NCI-H2107 treated with DMSO at 0.1 percent for 48 hours (cell line): ENCODE data around the gene COL6A1.

Source experiments
- DNase-seq: peaks from one replicate; lab custom pipeline; 2025; ENCODE audit not compliant: unreplicated experiment; lab: John Stamatoyannopoulos, UW

Gene COL6A1

DNA sequence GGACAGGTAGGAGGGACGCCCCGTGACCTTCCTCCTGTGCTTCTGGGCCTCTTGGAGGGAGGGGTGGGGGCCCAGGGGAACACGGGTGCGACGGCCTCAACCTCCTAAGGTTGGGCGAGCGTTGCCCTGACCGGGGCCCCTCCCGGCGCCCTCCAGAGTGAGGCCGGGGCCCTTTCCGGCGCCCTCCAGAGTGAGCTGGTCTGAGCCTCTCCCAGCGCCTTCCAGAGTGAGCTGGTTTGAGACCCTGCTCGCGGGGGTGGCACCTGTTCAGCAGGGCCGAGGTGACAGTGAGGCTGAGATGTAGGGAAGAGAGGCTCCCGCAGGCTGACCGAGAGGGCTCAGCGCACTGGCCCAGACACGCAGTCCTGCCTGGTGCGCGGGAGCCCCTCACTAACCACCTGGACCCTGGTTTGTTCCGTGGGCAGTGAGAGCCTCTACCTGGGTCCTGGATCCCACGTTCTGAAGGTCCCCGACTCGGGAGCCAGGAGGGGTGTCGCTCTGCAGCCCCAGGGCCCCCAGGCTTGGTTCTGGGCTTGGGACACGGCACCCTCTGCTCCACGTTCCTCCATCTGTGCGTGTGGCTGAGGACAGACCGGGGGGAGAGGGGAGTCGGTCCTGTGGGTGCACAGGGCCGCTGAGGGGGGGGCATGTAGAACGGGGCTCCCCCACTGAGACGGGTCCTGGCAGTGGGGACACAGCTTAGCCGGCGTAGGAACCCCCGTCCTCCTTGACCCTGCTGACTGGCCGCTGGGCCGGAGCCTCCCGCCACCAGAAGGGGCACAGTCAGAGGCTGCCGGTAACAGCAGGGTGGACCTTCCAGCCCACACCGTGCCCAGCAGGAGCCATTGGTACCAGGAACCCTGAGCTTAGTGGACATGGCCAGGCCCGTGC is 1.4 kb downstream of the COL6A1 start:
- no peak for DNase-seq

- no peak for DNase-seq
Observed at GRCh38 chr21:45983649-45983965, 2.0 kb downstream of the COL6A1 start.

GRCh38 chr21:45983981-45984551 is 2.5 kb downstream of the COL6A1 start:
- DNase-seq, result no peak

DNA sequence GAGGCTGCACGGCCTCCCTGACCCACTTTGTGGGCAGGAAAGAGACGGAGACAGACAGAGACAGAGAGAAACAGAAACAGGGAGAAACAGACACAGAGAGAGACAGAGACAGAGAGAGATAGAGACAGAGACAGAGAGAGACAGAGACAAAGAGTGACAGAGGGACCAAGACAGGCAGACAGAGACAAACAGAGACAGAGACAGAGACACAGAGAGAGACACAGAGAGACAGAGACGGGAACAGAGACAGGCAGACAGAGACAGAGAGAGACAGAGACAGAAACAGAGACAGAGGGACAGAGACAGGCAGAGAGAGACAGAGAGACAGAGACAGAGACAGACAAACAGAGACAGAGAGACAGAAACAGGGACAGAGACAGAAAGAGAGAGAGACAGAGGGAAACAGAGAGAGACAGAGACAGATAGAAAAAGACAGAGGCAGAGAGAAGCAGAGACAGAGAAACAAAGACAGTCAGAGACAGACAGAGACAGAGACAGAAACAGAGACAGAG is 3.1 kb downstream of the COL6A1 start:
- no peak for DNase-seq

- no peak for DNase-seq
Observed at GRCh38 chr21:45985471-45986315, 4.1 kb downstream of the COL6A1 start.

- DNase-seq, result no peak
Observed at GRCh38 chr21:45986316-45987051, 4.9 kb downstream of the COL6A1 start.

DNA sequence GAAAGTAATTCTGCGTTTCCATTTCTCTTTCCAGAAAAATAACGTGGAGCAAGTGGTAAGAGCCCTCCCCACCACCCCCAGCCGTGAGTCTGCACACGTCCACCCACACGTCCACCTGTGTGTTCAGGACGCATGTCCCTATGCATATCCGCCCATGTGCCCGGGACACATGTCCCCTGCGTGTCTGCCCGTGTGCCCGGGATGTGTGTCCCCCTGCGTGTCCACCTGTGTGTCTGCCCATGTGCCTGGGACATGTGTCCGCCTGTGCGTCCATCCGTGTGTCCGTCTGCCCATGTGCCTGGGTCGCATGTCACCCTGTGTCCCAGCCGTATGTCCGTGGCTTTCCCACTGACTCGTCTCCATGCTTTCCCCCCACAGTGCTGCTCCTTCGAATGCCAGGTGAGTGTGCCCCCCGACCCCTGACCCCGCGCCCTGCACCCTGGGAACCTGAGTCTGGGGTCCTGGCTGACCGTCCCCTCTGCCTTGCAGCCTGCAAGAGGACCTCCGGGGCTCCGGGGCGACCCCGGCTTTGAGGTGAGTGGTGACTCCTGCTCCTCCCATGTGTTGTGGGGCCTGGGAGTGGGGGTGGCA is 5.6 kb downstream of the COL6A1 start:
- no peak for DNase-seq

GRCh38 chr21:45988366-45989347 is 7.1 kb downstream of the COL6A1 start:
- no peak for DNase-seq

- DNase-seq, result no peak
Observed at GRCh38 chr21:45989355-45990048, 7.9 kb downstream of the COL6A1 start.

DNA sequence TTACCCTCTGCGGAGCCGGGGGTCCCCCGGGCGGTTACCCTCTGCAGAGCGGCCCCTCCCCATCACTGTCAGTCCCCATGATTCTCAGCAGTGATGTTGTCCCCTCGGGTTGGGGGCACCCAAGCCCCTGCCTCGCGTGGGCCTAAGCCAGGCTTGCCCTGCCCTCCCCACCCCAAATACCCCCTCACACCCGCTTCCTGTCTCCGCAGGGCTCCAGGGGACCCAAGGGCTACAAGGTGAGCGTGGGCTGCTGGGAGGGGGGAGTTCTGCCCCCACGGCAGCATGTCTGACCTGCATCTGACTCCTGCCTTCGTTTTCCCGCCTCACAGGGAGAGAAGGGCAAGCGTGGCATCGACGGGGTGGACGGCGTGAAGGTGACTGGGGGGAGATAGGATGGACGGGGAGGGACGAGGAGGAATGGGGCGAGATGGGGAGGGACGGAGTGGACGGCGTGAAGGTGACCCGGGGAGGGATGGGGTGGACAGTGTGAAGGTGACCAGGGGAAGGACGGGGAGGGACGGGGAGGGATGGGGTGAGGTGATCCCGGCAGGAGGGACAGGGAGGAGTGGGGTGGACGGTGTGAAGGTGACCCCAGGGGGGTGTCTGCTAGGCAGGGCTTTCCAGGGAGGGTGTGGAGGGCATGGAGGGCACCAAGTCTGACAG is 8.6 kb downstream of the COL6A1 start:
- DNase-seq, result no peak

- DNase-seq, result no peak
Observed at GRCh38 chr21:45990741-45991605, 9.4 kb downstream of the COL6A1 start.

DNA sequence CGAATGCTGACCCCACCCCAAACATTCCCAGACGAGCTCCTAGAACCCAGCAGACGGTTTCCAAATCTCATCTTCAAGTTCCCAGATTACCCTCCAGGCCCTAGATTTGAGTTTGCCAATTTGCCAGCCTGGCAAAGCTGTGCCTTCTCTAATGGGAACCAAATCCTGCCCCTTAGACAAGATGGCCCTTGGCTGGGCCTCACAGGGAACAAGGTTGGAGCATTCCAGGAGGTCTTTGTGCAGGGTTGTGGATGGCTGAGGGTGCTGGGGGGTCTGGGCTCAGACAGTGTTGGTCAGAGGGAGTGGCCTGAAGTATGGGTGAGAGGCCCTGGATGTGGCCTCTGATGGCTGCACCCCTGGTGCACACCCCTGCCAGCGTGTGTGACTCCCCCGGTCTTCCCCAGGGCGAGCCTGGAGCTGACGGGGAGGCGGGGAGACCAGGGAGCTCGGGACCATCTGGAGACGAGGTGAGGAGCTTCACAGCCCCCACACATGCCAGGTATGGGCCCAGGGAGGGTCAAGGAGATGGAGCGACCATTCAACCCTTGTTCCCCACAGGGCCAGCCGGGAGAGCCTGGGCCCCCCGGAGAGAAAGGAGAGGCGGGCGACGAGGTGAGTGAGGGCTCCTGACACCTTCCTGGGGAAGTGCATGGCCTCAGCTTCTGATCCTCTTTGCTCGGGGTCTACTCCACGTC is 10.2 kb downstream of the COL6A1 start:
- no peak for DNase-seq

DNA sequence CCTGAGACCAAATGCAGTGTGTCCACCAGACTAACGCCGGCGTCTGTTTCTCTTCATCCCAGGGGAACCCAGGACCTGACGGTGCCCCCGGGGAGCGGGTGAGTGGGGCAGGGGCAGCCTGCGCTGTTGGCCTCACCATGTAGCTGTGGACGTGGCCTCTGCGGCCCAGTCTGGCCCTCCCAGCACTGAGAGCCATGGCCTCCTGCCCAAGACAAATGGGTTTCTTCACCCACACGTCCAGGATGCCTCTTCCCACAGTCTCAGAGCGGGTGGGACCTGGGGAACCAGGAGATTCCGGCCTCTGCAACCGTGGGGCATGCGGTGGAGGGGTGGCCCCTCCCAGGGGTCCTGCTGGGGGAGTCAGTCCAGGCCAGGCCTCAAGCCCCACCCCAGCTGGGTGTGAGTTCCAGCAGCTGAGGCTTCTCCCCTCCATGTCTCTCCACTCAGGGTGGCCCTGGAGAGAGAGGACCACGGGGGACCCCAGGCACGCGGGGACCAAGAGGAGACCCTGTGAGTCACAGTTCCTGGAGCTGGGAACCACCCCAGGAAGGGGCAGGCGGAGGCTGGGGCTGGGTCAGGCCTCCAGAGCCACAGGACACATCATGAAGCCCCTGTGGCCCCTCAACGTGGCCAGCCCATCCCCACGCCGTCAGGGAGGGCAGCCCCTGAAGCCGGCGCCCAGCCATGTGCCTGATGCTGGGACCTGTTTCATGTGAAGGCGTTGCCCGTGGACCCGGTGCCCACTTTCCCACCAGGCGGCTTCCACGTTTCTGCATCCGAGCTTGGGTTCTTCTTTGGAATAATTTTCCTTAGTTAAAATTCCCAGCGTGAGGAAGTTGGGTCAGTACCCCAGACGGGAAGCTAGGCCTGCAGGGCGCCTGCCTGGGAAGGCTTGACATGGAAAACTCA is 11.0 kb downstream of the COL6A1 start:
- no peak for DNase-seq

- no peak for DNase-seq
Observed at GRCh38 chr21:45993210-45994085, 11.9 kb downstream of the COL6A1 start.
